Effector CD8-positive, alpha-beta T cell (primary cell): ENCODE measurements around the gene MDP1.
A peak's percentile ranks its signal among the peaks of the same experiment; 100 is the strongest.

ENCODE experiments used
- DNase-seq: peaks from one replicate; lab custom pipeline; 2025; lab: John Stamatoyannopoulos, UW

Gene MDP1

DNA sequence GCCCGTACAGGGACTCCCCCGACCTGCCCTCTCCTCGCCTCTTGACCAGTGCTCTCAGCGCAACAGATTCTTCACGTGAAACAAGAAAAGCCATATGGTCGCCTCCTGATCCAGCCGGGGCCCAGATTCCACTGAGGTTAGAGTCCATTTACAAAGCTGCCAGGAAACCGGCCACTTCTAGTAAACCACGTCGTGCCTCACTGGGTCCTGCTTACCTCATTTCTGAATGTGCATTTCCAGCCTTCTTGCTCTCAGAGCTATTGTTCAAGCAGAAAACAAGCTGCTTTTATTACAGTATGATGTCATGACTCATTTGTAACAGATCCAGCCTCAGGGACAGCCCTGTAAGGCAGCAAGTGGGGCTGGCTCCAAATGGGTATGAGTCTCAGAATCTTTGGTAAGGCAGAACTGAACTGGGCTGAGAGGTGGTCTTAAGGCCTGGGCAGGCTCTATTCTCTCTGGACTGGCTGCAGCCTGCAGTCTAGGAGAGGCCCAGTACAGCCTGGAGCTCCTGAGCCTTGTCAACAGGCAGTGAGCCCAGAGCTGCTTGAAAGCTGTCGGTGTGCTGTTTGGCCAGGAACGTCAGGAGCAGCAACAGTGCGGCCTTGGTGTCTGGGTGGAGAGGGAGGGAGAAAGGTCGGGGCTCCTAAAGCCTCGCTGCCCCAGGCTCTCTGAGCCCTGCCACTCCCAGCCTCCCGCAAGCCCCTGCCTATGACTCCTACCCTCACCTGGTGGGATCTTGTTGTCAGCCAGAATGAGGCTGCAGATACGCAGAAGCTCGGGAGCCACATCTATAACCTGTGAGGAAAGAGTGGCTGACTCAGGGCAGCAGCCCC lies 35.7 kb downstream of the MDP1 start:
- DNase-seq, result no peak

DNA sequence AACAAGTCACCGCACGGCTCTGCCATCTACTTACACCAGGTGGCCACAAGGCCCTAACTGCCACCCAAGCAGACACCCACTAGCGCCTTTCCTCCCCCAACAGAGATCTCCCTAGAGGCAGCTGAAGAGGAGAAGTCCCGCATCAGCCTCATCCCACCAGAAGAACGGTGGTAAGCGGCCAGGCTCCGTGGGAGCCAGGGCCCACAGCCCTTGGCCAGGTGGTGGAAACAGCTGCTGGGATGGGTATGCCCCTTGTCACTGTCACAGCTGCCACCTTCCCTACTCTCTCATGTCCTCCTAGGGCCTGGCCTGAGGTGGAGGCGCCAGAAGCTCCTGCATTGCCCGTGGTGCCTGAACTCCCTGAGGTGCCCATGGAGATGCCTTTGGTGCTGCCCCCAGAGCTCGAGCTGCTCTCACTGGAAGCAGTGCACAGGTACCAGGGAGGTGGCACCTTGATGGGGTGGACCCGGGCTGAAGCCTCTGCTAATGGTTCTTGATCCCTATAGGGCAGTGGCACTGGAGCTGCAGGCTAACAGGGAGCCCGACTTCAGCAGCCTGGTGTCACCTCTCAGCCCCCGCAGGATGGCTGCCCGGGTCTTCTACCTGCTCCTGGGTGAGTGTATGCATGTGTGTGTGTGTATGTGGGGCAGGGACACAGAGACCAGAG lies 36.4 kb downstream of the MDP1 start:
- DNase-seq, result no peak

DNA sequence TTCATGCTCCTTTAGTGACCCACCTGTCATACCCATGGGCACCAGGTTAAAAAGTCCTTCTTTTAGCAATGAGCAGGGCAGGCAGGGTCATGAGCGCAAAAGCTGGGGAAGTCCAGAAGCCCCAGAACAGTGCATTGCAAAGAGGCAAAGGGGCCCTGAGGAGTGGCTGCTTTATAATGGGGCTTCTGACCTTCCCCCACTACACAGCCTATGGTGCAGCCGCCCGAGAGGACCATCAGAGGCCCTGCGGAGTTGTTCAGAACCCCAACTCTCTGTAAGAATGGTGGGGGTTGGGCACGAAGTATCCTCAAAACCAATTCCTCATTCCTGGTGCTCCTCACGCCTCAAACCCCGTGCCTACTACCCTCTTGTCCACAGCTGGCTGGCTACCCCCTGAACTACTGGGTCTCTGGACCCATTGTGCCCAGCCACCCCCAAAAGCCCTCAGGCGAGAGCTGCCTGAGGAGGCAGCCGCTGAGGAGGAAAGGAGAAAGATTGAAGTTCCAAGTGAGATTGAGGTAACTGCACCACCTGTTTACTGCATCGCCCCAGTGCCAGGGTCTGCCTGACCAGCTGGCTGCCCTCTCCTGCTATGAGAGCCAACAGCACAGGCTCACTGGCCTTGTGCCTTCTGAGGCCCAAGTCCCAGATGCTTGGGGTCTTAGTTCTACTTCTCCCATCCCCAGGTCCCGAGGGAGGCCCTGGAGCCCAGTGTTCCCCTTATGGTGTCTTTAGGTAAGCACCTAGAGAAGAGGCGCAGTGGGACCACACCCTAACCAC lies 37.3 kb downstream of the MDP1 start:
- no peak for DNase-seq

DNA sequence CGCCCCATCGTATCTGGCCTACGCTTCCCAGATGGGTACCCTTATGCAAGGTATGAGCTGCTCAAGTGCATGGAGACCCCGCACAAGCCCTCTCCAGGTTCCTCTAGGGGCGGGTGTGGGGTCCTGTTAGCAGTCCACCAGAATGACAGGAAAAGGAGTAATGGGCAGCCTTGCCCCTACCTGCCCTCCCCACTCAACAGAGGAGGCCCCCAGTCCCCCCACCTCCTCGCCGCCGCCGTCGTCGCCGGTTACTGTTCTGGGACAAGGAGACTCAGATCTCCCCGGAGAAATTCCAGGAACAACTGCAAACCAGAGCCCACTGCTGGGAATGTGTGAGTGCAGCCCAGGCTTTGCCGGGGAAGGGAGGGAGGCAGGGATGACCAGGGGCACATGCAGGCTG lies 38.0 kb downstream of the MDP1 start:
- DNase-seq, result no peak

DNA sequence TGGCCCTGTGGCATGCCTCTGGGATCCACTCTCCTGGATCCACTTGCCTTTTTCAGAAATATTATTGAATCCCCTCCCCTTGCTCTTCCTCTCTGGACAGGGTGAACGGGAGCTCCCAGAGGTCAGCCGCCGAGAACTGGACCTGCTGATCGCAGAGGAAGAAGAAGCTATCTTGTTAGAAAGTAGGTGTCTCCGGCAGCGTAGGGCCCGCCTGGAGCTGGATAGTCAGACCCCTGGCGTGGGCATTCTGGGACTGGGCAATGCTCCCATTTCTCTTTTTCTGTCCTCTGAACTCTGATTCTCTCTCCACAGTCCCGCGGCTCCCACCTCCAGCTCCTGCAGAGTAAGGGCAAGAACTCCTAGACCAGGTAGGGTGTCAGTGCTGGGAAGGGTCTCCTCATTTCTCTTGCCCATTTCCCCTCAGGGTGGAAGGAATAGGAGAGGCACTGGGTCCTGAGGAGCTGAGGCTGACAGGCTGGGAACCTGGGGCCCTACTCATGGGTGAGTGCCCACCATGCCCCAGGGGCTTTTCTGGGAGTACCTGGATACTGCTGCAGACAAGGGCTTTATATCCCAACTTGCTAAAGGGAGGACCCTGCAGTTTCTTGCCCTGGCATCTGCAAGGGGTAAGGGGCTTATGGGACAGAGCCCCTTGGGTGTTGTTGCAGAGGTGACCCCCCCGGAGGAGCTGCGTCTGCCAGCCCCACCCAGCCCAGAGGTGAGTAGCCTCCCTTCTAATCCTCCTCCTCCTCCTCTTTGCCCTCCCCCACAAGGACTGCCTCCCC lies 38.6 kb downstream of the MDP1 start:
- DNase-seq, result no peak

DNA sequence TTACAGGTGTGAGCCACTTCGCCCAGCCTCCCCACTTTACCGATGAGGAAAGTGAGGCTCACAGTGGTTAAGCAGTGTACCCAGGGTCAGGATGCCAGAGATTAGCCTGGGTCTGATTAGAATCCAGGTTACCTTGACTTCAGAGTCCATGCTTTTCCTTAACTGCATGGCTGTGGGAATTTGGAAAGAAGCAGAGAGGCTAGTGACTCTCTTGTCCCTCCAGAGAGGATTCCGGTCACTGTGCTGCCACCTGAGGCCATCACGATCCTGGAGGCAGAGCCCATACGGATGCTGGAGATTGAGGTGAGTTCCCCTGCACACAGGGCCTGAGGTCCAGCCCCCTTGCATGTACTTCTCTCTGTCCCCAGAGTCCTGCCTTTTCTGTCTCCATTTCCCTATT lies 39.3 kb downstream of the MDP1 start:
- DNase-seq, result no peak

DNA sequence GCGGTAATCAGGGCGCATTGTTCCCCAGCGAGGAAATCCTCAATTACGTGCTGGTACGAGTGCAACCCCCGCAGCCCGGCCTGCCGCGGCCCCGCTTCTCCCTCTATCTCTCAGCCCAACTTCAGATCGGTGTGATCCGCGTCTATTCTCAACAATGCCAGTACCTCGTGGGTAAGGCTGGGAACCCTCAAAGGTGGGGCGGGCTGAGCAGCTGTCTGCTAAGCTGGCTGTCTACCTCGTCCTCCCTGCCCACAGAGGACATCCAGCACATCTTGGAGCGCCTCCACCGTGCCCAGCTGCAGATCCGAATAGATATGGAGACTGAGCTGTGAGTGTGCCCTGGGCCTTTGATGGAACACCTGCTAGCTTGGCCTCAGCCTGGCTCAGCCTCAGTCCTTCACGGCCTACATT lies 43.0 kb downstream of the MDP1 start:
- no peak for DNase-seq

DNA sequence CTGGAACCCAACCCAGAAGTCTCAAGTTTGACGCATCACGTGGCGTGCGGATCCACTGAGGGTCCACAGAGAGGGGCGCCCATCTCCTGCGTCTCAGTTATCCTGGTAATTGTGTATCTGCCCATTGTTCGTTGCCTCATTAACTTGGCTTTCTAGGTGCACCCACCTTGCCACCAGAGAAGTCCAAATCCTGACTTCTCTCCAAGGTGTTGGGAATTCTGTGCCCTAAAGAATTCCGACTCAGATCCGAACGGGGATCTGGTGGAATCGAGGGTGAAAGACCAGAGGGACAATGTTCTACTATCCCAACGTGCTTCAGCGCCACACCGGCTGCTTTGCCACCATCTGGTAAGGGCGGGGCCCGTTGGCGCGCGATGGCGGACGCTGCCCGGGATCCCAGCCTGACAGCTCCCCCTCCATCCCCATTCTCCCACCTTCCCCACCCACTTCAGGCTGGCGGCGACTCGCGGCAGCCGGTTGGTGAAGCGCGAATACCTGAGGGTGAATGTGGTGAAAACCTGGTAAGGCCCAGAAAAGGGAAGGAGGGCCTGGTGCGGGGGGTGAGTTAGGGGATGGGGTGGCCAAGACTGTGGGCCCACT lies 43.5 kb downstream of the MDP1 start:
- no peak for DNase-seq

DNA sequence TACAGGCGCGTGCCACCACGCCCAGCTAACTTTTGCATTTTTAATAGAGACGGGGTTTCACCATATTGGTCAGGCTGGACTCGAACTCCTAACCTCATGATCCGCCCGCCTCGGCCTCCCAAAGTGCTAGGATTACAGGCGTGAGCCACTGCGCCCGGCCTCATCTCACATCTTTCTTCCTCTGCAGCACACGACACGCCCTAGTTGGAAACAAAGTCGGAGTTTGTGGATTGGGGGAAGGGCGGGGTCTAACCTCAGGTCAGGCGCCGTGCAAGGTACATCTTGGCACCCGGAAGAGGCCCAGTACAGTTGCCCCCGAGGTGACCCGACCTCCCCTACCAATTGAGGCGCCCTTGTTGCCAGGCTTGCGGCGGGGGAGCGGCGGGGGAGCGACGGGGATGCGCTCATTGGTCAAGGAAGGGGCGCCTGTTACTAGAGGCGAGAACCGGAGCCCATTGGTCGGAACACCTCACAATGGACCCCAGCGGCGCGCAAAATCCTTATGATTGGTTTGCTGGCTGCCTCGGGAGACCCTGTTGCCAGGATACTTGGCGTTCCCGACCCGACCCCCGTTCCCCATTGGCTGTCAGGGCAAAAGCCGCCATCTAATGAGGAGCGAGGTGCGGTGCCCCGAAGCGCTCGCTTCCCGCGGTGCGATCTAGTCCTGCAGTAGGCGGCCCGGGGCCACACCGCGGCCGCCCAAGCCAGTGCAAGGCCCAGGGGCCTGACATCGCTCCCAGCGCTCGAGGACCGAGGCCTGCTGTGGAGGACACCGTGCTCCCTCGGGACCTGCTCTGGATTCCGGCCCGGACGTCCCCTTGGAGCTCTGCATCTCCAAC lies 44.2 kb downstream of the MDP1 start, which contains the start of gene REC8:
REC8 (plus strand) TSS at position 659 of the 839 bp plus-strand sequence. CDS start 473 bp downstream, outside the sequence.
- peak; percentile 77 for DNase-seq

DNA sequence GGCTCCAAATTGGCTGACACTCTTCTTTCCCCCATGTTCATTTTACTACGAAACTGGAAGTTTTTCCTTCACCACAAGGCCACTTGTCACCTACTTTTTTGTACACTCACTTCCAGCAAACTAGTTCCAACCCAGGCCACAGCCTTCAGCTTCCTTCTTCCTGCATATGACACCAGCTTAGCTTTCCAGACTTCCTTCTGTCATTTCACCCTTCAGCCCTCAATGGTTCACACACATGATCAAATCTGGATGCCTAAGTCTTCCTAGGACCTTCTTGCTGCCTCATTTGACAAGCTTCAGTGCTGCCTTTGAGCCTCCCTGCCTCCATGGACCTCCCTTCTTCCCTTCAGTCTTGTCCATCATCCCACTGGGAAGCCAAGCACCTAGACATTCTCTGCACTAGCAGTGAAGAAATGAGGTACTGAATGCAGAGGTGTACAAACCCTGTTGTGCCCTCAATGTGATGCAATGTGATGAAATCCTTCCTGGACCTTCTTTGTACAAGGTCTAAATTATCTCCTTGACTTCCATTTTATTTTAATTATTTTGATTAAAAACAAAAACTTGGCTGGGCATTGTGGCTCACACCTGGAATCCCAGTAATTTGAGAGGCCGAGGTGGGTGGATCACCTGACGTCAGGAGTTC lies 48.3 kb downstream of the MDP1 start:
- no peak for DNase-seq

DNA sequence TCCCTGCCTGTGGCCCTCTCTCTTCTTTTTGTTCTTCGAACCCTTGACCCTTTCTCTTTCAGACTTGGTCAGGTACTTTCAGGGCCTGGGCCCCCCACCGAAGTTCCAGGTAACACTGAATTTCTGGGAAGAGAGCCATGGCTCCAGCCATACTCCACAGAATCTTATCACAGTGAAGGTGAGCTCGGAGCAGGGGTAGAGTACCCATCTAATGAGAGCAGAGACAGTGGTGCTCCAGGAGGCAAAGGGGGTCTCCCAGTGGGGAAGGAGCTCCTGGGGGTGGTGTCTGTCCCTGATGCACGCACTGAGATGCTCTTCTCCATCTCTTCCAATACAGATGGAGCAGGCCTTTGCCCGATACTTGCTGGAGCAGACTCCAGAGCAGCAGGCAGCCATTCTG lies 50.1 kb downstream of the MDP1 start:
- DNase-seq, result no peak

DNA sequence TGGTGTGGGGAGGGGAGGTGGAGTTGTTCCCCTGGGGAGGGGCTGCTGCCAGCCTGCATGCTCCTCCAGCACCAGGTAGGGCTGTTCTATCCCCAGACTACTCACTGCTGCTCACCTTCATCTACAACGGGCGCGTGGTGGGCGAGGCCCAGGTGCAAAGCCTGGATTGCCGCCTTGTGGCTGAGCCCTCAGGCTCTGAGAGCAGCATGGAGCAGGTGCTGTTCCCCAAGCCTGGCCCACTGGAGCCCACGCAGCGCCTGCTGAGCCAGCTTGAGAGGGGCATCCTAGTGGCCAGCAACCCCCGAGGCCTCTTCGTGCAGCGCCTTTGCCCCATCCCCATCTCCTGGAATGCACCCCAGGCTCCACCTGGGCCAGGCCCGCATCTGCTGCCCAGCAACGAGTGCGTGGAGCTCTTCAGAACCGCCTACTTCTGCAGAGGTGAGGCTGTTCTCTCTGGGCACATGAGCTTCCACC lies 51.3 kb downstream of the MDP1 start:
- no peak for DNase-seq
